NCI-H2081 (cell line): ENCODE measurements around the gene IWS1.

ENCODE experiments used
- DNase-seq, 2 experiments: peaks; one replicate each; lab custom pipeline; 2025; lab: John Stamatoyannopoulos, UW

Gene IWS1

DNA sequence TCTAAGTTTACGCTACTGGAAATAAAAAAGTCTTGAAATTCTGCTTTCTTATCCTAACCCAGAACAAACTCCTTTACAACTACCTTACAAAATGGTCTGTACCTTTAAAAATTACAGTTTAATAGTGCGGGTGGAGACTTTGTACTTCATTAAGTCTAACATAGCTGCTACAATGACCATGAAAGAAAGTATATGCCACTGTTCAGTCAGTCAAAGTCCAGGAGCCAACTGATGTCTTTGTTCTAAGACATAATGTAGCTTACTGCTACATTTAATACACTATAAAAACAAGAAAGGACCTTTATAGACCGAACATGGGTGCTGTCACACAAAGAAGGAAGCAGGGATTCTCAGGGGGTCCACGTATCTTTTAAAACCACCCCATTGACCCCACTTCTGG lies 36.0 kb downstream of the IWS1 start:
- DNase-seq, result no peak

DNA sequence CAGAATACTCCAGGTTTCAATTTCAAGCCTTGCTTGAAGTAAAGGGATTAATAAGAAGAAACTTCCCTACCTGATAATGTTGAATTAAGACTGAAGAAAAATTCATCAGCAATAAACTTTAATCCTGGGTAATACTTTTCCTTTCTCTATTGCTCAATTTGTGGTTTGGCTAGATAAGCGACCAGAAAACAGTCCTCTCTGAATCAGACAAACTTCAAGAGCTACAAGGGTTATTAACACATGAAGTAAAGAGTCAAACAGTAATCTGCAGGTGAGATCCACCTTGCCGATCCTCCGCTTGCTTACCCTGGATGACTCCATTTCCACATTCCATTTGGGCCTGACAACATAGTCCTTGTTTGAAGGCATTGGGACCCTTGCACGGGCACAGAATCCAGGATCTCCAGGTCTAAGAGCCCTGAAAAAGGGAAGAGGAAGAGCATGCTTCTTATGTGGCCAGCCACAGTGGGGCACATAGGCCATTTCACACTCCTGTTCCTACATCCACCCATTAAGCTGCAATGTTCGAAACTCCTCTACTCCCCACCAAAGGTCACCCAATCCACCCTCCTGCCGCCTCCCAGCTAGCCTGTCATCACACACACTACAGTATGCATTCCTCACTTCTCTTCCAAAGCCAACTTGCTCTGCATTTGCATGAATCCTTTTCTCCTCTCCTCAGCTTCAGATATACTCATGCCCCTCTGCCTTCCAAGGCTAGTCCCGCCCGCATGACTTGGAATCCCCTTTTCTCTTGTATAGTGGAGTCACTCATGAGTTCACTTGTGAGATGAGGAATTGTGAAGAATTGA lies 39.8 kb downstream of the IWS1 start:
- DNase-seq, result no peak

DNA sequence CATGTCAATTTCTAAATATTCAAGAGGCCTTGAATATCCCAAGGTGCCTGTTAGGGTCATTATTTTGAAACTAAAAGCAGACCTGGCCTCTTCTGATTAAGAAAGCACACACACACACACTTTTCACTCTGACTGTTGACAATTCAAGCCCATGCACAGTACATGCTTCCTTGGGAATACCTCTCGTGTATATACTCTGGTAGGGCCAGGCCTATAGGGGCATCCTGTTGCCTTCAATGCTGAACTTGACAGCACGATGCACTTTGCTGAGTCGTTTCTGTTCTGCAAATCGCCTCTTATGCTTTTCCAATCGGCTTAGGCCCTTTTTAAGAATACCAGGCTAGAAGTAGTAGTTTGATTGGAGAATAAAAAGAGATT lies 40.6 kb downstream of the IWS1 start:
- no peak for DNase-seq

DNA sequence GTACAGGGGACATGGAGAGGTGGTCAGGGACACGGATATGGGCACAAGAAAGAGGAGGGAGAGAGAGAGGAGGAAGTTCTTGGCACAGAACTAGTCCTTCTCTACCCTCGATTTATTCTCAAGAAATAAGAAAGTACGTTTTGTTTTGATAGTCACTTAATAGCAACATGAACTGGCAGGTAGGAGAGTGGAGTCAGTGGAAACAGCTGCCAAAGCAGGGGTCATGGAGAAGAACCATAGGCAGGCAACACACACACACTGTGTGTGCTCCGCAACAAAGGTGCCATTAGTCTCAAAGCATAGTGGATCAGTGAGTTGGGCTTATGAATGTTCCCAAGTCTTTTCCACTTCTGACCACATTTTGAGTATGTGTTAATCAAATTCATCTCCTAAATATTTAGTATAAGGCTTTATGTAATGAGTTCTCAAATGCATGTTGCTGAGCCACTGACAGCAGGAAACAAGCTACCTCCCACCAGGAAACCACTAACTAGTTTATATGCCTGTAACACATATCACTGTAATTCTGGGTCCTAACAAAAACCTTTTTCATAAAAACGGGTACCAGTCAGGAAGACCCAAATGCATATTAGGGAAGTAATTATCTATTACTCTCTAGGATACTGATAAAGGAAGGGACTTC lies 41.1 kb downstream of the IWS1 start:
- DNase-seq, result no peak

DNA sequence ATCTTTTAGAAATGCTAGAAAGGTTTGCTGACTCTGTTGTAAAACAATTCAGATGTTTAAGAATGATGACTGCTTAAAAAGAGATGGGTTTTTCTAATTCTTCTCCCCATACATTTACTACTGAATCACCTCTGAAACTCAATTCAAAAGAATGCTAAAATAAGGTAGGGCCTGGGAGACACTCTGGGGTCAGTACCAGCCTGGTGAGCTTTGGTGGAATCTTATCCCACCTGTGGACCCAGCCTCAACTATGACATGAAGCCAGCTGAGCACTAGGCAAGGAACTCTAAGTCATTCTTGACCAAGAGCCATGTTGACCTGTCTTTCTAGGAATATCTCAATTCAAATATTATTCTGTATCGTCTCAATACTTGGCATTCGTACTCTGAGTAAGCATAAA lies 44.3 kb downstream of the IWS1 start:
- no peak for DNase-seq

DNA sequence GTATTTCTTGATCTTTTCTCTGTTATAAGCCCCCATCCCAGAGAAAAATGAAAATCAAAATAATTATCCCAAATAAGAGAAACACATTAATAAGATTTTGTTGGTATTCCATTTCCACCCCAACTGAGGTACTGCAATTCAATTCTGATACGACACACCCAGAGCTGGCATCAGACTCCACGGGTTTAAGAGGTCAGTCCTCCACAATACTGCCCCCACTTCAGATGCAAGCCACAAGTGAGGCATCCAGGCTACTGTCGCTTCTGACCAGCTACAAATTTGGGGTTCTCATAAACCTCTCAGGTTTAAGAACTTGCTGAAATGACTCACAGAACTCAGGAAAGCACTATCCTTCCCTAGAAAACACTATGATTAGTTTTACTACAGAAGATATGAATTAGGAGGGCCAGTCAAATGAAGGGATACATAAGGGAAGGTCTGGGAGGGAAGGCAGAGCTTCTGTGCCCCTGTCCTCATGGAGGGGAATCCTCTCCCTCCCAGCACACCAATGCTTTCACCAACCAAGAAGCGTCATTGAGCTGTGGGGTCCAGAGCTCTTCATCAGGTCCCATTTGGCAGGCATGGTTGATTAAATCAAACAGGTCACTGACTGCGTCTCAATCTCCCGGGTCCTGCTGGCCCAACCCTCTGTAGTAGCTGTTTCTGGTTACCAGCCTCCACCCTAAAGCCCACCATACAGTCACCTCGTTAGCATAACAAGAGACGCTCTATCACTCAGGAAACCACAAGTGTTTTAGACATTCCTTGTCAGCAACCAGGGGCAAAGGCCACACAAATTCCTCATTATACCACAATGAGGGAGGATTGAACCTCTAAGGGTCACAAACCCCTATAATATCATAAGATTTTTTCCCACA lies 46.2 kb downstream of the IWS1 start:
- DNase-seq, result no peak

DNA sequence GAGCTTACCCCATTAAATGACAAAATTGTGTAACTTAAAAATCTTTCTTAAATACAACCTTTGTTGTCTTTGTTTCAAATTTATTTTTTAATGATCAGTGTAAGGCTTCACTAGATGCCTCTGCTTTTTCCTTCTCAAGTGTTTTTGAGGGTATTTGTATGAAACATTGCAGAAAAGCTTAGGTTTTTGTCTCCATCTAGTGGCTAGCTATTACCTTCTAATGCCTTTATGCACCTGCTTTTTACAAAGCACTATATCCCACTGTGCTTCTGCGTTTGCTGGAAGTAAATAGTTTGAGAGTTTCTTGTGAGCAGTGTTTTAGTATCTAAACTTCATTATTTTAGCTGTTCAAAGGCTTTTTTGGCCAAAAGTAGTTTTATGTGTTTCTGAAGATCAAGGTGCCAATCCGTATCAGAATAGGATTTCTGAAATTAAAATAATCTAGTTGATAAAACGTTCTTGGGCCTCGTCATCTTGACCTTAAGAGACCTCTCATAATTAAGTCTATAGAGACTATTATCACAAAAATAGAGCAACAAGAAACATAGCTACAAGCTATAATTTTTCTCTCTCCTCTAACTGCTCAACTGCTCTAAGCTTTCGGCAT lies 47.0 kb downstream of the IWS1 start:
- DNase-seq, result peak; percentile 46 to 72

DNA sequence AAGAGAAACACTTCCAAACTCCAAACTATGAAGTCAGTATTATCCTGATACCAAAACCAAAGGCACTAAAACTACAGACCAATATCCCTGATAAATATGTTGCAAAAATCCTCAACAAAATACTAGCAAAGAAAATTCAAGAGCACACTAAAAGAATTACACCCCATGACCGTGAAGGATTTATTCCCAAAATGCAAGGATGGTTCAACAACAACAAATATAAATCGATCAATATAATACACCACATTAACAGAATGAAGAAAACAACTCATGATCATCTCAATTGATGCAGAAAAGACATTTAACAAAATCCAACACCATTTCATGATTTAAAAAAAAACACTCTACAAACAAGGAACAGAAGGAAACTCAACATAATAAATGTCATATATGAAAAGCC lies 50.5 kb downstream of the IWS1 start:
- no peak for DNase-seq

DNA sequence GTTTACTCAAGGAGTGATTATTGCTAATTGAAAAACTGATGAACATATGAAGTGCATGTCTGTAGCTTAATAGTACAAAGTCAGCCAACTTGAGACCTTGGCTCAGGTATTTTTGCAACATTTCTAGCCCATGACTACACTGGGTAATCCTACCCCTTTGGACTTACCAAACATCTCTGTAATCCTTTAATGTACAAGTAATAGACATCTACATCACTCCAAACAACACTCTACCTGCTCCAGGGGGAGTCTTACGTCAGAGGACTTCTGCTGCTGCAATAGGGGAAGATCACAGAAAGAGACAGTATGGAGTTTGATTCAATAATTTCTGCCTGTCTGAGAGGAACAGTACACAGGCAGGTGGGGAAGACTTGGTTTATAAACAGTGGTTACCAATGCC lies 54.0 kb downstream of the IWS1 start:
- DNase-seq, result no peak

DNA sequence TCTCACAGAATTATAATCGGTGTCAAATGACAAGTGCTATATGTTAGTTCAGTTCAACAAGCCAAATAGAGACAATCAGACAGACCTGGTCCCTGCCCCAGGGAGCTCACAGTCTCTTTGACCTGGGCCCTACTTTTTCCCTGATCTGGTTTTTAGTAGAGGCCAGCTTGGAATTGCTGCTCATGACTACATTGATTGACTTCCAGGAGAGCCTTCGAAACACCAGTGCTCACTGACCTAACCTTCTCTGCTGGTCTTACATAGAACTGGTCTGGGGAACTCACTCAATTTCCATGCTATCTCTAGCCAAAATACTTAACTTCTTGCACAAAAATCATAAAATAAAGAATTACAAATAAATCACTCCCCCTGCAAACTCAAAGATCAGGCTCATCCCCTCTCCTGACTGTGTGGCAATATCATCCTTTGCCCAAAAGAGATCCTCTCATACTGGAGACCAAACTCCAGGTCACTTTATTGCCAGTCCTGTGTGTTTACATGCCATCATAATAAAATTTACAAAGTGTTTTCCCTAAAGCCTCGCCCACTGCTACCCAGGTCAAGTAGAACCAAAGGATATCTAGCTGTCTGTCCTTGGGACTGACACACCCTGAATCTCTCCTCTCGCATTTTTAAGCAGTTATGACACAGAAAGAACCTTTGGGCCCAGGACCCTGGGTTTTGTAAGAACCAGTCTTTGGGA lies 54.9 kb downstream of the IWS1 start:
- DNase-seq, result no peak

DNA sequence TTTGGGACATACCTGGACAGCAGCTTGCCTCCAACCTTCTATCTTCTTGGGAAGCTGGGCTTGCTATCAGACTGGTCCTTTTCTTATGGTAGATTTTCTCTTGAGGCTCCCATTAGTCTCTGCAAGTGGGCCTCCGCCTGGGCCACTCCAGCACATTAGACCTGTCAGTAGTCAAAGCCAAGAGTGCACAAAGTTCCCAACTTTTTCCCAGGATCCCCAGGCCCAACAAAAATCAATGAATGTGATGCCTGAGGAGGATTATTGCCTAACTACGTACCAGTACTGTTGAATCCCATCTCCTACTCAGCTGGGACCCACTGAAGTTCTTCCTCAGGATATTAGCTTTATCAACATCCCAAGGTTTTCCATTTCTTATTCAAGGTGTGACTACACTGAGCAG lies 56.3 kb downstream of the IWS1 start:
- DNase-seq, result no peak

DNA sequence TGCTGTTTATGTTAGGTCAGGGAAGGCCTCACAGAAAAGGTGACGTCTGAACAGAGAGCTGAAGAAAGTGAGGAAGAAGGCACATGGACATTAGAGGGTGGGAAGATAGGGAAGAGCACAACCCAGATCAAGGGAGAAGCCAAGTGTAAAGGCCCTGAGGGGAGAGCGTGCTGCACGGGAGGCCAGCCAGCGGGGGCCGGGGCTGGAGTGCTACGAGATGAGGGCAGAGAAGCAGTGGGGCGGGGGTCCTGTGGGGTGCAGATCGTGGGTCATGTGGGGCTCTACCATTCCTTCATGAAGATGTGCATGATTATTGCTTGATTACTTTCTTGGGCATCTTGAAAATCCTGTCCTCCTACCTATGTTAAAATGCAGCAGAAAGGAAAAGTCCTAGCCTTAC lies 57.2 kb downstream of the IWS1 start:
- no peak for DNase-seq

DNA sequence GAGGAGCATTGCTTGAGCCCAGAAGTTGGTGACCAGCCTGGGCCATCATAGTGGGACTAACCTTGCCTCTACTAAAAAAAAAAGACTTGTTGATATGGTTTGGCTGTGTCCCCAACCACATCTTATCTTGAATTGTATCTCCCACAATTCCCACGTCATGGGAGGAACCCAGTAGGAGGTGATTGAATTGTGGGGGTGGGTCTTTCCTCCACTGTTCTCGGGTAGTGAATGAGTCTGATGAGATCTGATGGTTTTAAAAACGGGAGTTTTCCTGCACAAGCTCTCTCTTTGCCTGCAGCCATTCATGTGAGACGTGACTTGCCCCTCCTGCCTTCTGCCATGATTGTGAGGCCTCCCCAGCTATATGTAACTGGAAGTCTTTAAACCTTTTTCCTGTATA lies 61.0 kb downstream of the IWS1 start:
- DNase-seq, result no peak

DNA sequence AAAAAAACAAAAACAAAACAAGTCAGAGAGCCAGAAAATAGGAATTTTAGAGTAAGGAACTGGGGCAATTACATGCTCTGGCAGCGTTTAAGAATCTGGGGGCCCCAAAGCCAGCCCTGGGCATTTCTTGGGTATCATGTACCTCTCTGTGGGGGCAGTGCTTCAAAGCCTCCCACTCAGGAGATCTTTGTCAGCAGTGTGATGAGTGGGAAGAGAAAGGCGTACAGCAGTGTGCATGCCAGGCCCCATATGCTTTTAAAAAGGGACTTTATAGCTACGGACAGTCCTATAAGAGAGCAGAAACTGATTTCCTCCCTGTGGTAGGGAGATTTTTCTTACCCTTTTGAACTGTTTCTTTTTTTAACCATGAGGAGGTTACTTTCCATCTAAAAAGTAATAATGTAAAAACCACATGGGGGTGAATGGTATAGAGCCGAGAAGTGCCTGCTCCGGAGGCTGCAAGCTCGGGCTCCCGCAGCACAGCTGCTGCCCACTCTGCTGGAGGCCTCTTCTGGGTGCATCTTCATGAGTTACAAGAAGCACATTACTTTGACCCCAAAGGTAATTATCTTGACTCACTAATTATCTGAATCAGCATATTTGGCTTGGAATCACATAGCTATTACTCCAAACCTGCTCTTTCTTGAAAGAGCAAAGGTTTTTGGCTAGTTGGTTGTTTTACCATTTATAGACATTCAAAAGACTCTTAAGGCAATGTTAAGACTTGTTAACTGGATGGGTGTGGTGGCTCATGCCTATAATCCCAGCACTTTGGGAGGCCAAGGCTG lies 61.6 kb downstream of the IWS1 start:
- no peak for DNase-seq

DNA sequence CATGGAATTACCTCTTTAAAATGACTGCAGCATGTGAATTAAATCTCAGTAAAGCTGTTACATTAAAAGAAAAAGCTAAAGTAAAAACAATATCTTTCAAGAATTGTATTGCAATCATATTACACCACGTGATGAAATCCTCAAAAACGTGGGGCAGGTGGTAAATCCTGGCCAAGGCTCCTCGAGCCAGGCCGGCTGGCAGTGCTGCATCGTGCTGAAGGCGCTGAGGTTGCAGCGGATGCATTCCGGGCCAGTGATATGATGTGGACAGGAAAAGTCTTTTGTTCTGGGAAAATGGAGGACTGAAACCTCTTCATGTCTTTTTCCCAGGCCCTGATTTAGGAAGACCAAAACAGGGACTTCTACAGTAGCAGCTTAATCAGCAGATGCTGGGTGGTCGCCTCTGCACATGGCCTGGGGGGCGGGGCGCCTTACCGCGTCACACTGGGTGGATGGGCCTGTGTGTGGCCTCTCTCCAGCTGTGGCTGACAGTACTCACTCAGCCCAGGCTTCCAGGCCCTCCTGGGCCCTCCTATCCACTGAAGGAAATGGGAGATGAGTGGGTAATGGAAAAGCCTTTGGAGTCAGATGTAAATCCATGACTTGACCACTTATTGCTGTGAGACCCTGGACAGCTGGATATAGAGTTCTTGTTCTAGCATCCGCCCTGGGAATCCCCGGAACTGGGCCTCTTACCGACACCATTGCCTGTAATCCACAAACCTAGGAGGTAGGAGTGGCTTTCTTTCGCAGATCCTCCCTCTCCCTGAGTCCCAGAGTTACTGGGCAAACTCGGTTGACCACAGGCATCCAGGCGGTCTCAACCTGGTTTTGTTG lies 62.9 kb downstream of the IWS1 start:
- no peak for DNase-seq

DNA sequence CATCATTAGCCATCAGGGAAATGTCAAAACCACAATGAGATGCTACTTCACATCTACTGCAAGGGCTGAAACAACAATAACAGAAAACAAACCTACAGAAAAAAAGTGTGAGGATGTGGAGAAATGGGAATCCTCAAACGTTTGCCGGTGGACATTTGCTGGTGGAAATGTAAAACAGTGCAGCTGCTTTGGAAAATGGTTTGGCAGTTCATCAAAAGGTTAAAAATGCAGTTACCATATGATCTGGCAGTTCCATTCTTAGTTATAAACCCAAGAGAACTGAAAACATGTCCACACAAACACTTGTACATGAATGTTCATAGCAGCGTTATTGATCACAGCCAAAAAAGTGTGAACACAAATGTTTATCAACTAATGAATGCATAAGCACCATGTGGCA lies 63.8 kb downstream of the IWS1 start:
- DNase-seq, result no peak

DNA sequence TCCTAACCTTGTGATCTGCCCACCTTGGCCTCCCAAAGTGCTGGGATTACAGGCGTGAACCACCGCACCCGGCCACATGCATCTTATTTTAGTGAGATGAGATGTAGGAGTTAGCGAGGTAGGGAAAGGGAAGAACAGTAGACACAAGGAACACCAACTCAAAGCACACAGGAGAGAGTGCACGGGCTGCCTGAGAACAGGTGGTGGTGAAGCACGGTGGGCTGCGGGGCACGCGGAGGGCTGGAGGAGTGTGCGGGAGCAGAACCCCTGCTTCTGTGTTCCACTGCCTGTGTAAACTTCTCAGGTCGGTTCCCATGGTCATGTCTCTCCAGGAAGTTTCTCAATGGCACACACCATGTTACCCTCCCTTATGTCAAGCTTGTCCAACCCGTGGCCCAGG lies 69.3 kb downstream of the IWS1 start:
- DNase-seq, result no peak

DNA sequence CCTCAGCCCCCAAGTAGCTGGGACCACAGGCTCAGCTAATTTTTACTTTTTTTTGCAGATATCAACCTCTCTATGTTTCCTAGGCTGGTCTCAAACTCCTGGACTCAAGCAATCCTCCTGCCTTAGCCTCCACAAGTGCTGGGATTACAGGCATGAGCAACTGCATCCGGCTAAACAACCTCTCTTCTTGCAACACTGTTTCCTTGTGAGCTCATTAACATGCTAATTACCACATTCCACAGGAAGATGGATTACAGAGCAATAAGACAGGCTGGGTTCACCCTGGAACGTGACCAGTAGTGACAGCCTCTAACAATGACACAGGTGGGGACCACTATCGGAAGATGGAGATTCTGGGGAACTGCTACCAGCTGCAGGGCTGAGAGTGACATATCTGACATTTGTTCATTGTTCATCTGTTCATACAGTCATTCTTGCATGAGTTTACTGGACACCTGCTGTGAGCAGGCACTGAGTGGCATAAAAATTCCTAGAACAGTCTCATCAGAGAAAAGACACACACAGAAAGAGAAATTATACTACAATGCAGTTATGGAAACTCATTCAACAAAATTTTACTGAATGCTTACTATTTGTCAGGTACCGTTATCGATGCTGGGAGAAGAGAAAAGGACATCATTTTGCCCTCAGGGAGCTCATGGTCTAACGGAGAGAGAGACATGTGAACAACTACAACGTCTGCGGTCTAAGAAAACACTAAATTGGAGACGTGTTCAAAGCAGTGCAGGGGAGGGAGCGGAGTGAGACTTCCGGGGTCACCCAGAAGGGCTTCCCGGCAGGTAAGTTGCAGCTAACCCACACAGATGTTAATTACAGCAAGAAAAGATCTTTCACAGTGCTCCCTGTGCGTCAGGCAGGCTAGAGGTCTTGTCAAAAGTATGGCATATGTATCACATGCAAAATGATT lies 70.5 kb downstream of the IWS1 start:
- DNase-seq, result no peak
